Measurements from ENCODE around the gene CRADD.

Gene CRADD

DNA sequence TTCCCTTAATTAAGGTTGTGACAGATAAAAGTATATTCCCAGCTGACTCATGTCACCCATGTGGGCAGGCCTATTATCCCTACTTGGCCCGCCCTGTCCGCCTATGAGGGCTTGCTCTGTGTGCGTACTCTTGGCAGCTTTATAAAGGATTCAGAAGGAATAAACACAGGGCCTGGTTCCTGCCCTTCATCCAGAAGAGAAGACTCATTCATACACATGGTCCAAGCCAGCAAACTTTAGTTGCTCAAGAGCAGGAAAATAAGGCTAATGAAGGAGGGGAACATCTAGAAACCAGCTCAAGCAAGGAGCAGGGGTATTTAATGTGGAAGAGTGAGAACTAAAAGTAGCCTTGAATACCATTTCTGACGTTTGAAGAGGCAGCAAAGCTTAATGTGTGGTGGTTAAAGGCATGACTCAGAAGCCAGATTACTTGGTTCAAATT is 141.9 kb downstream of the CRADD start:
- no peak for DNase-seq

DNA sequence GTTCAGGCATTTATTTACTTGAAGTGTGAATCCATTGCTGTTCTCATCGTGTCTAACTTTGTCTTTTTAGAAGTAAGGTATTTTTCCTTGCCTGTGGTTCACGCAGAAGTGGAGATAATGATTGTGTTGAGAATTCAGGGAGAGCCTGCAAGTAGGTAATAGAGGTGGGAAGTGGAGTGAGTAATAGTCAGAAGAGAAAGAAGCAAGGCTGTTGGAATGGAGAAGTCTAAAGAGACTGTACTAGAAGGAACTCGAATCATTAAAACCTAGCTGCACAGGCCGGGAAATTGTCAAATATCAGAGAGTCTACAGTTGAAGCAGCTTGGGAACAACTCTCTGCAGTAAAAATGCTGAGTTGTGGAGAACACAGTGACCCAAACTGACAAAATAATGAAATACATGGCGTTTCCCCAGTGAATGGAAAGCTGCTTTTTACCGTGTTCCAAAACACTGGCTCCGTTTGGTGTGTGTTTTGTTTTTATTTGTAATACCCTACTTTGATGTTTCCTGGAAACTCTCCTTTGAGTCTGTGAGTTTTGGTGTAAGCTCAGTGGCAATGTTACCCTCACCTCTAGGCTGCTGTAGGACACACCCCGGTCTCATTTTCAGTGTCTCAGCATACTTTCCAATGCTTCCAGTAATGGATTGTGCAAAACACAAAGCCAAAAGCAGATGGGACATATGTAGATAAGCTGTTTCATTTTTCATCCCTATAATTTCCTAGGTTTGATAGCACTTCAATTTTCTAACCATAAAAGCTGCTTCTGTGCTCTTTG is 146.6 kb downstream of the CRADD start:
- no peak for DNase-seq

DNA sequence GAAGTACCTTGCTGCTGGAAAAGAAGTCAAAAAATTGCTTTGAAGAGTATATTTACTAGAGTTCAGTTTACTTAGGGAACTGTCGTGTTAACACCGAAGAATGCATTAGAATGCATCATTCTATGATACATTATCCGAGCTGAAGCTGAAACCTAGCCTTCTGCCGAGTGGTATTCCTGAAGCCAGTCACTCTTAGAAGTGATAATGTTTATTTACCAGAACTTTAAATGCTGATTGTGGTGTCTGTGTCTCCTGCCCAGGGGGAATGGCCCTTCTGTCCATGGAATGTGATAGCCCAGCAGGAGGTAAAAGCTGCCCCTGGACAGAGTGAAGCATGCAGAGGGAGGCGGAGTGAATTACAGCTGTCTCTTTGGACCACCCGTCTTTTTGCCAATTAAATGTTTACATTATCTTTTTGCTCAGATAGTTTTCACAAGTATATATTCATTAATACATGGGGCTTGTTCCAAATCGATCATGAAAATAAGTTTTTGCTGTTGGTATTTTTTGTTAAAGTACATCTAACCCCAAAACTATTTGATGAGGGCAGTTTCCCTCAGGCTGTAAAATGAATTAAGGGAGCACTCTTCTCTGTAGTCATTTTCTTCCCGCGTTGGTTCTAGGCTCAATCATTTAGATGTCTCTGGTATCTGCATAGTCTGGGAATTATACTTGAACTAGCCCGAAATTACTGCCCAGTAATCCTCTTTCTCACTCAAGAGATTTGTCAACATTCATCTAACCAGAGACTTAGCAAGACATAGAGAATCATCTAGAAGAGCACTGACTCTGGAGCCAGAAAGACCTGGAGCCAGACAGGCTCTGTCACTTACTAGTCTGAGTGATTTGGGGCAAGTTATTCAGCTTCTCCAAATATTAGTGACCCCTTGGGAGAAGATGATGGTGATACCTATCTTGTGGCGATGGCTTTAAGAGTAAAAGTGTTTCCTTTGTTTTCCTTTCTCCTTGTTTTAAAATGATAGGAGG is 147.6 kb downstream of the CRADD start:
- no peak for DNase-seq

GRCh38 chr12:93825501-93825888 is 148.3 kb downstream of the CRADD start:
- DNase-seq, result no peak

DNA sequence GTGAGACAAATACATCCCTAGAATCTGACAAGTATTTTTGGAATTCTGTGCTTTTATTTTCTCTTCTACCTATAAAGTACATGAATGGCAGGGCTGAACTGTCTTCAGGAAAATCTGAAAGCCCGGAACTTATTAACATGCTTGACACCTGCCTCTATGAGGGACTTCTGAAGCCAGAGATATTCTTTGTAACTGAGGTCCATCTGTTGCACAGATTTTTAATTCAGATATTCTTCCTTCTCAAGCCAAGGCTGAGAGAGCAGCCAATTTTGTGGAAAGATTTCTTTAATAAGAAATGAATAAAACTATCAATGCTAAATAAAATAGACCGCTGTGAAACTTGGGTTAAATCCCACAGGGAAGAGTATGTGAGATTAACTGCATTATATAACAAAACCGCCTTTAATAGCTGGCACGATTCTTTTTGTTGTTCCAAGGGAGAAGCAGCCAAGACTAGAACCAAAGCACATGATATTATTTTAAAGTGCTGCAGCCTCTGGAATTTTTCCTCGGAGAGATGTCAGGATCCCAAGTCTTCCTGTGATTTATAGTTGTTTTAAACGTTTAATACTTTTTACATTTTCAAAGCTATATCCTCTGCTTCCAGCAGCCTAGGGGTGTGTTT is 148.9 kb downstream of the CRADD start:
- no peak for DNase-seq

DNA sequence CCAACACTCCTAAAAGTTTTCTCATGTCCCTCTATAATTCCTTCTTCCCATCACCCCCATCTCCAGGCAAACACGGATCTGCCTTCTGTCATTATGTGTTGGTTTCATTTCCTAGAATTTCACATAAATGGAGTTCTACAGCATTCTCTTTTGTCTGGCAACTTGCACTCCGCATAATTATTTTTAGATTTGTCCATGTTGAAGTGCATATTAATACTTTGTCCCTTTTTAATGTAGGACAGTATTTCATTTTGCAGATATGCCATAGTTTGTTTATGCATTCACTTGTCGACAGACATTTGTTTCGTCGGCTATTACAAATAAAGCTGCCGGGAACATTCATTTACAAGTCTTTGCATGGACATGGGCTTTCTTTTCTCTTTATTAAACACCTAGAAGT is 150.0 kb downstream of the CRADD start:
- DNase-seq, result no peak

GRCh38 chr12:93827669-93828068 is 150.5 kb downstream of the CRADD start:
- no peak for DNase-seq

GRCh38 chr12:93829016-93829415 is 151.8 kb downstream of the CRADD start:
- DNase-seq, result no peak

DNA sequence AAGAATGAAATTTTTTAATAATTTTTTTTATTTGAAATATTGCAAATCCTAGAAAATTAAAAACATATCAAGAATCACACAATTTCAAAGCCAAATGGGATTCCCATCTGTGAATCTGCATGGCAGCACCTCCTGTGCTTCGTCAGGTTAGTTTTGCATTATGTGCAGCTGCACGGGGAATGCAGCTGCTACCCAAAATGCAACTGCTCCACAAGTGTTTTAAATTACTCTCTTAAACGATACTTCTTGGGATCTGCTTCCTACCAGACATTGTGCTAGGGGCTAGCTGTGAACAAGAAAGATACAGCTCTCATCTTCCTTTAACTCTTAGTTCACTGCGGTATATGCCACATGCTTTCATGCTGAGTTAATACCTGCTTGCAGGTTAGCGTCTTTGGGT is 154.2 kb downstream of the CRADD start:
- DNase-seq, result no peak

GRCh38 chr12:93832131-93832530 is 155.0 kb downstream of the CRADD start:
- no peak for DNase-seq

- DNase-seq, result no peak
These were observed 156.8 kb downstream of the CRADD start for GRCh38 chr12:93833946-93834345.

- no peak for DNase-seq
These were observed 159.6 kb downstream of the CRADD start for GRCh38 chr12:93836620-93837260.

DNA sequence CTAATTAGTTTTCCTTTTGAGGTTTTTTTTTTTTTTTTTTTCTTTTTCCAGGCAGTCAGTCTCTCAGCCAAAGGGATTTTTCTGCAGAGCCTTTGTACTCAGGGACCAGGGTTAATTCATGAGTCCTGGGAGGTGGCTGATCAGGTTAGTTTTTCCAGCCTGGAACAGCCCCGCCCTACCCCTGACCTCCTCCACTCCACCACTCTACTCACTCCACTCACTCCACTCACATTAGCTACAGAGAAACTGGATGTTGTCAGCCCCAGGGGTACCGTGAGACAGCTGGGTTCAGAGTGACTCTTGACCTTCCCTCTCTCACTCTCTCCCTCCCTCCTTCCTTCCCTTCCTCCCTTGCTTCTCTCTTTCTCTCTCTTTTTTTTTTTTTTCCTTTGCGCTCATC is 161.0 kb downstream of the CRADD start:
- no peak for DNase-seq

DNA sequence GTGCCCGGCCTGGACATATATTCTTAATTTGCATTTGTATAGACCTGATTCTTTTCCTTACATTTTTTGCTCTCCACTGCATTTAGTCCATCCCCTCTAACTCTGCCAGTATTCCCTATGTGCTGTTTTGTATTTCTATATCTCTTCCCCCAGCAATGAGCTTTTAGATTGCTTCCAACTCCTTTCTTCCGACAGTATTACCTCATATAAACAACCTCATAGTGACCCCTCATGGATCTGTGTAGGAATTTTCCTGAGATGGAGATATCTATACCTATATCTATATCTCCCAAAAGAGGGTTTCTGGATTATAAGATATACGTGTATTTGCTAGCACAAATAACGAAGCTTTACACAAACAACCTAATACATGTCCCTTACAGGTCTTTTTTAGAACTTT is 161.9 kb downstream of the CRADD start:
- DNase-seq, result no peak

- DNase-seq, result no peak
These were observed 164.5 kb downstream of the CRADD start for GRCh38 chr12:93841671-93842070.

DNA sequence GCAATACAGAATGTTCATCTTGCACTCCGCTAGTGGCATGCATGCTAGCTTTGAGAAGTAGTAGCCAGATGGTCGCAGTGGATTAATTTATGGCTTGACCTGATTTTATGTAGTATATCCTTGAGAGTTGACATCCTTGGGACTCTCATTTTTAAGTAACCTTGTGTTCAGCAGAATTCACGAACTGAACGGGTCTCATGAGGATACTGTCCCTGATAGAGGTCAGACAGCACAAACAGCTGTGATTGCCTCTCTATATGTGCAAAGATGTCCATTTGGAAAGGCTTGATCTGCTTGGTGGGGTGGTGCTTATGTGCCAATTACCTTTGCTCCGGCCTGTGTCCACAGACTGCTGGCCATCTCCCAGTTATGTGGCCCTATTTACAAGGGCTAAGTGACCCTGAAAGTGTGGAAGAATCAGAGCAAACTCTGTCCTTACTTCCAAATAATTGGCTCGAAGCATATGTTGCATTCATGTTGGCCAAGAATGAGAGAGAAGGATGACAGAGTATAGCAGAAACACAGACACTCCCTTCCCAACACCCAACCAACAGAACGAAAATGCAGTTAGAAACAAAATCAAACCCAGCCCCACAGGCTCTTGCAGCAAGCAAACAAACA is 167.1 kb downstream of the CRADD start:
- no peak for DNase-seq

DNA sequence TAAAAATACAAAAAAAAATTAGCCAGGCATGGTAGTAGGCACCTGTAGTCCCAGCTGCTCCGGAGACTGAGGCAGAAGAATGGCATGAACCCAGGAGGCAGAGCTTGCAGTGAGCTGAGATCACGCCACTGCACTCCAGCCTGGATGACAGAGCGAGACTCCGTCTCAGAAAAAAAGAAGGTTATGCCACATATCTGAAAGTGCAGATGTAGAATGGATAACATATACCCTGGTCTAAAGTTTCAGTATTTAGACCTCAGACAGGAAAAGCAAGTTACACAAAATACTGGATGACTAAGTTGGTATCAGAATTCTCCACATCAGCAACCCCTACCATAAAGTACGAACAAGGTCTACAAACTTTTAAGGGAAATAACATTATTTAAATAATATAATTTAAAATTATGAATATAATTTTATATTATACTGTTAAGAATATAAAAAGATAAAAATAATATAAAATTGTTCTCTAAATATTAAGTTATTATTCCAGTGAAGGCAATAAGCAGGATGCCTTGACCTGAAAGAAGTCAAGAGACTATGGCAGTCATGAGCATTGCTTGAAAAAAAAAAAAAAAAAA is 169.9 kb downstream of the CRADD start:
- DNase-seq, result no peak

- DNase-seq, result no peak
These were observed 170.6 kb downstream of the CRADD start for GRCh38 chr12:93847517-93848474.

DNA sequence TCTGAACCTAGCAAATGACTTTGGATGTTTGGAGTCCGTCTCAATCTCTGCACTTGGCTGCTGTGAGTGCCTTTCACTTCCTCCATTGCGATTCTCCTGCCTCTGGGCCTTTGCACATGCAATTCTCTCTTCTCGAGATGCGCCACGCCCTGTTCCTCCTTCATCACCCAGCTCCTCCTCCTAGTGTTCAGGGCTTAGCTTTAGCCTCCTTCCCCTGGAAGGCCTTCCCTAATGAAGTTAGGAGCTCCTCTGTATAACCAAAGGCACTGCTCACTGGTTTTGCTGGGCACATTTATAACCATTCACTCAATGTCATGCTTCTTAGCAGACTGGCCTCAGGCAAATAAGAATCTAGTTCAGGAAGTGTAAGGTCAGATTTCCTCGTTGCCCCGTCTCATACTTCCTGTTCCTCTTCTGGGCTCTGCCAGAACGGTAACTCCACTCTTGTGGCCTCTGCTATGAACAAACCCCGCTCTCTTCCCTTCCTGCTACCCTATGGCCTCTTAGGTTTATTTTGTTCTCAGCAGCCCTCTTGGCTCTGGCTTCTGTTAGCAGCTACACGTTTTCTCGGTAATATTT is 171.4 kb downstream of the CRADD start:
- DNase-seq, result no peak

GRCh38 chr12:93849946-93850345 is 172.8 kb downstream of the CRADD start:
- DNase-seq, result no peak
